Tibial artery (tissue), 4 donors: ENCODE results near the gene TTLL5.

ENCODE experiments used
- DNase-seq, 2 donors: peaks; one replicate each; pipeline ENCODE4 v3.0.0-alpha.2; 2019
- H3K27ac ChIP-seq, 2 donors: fragments of 200-600 bp; sonication (generic) in 1 of 2; 1 replicate in 1 of 2; 2 replicates in 1 of 2; pipeline ENCODE4 v1.5.1; 2018 to 2019; ENCODE audit warnings: mild to moderate bottlenecking in 1 of 2
- H3K27me3 ChIP-seq, 2 donors: fragments of 200-600 bp; sonication (generic) in 1 of 2; one replicate each; pipeline versions ENCODE4 v1.5.1 to v1.6.0; 2016 to 2019
- H3K36me3 ChIP-seq, 3 donors: fragments of 200-600 bp; sonication (generic) in 2 of 3; one replicate each; pipeline ENCODE4 v1.5.1; 2016 to 2019; ENCODE audit warnings: mild to moderate bottlenecking in 2 of 3
- H3K4me1 ChIP-seq, 4 donors: fragments of 200-600 bp; sonication (generic) in 2 of 4; 1 replicate in 3 of 4; 2 replicates in 1 of 4; pipeline ENCODE4 v1.5.1; 2016 to 2019
- H3K4me3 ChIP-seq, 2 donors: fragments of 200-600 bp; sonication (generic) in 1 of 2; 1 replicate in 1 of 2; 2 replicates in 1 of 2; pipeline ENCODE4 v1.5.1; 2018 to 2019; ENCODE audit warnings: mild to moderate bottlenecking in 2 of 2
- H3K9me3 ChIP-seq, 3 donors: fragments of 200-600 bp; sonication (generic) in 1 of 3; one replicate each; pipeline ENCODE4 v1.5.1; 2016 to 2019
- intact Hi-C: fragments of 100-400 bp; cut with DNase I; formaldehyde crosslinking; loops from one replicate; pipeline ENCODE4 v1.15.0; 2023; ENCODE audit warnings: low total_unique reads
- TF ChIP-seq, protein P1 (sequence below), 2 experiments: fragments of 200-600 bp in 1 of 2; fragments of 450-650 bp in 1 of 2; IDR thresholded peaks; one replicate each; pipeline ENCODE4 v1.5.1; 2017 to 2019; ENCODE audit warnings: antibody characterized with exemption in 2 of 2, mild to moderate bottlenecking in 1 of 2, moderate library complexity in 1 of 2

The TTLL5 gene

DNA sequence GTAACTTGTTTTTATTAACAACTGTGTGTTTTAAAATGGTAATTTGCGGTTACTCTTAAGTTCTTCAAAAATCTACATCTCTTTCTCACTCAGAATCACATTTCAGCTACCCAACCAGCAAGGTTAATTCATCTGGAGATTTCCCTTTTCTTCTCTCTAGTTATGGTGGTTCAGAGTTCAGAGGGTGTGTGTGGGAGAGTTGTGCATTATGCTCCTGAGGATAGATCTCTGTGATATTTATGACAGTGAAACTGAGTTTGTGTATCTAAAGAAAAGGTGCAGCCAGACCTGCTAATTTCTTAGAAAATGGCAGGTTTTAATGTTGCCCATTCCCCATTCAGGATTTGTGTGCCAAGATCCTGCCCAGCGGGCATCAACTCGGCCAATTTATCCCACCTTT, 73.8 kb downstream of the TTLL5 start:
- no peak overlapping the region for H3K4me3 ChIP-seq
- intact Hi-C loops = no loop called here
- H3K27ac ChIP-seq = no peak overlapping the region
- H3K4me1 ChIP-seq = peaks cover 0 to 28% (median 16%) of the 10 kb centered on the region in 4 donors
- TF ChIP-seq, protein P1, sequence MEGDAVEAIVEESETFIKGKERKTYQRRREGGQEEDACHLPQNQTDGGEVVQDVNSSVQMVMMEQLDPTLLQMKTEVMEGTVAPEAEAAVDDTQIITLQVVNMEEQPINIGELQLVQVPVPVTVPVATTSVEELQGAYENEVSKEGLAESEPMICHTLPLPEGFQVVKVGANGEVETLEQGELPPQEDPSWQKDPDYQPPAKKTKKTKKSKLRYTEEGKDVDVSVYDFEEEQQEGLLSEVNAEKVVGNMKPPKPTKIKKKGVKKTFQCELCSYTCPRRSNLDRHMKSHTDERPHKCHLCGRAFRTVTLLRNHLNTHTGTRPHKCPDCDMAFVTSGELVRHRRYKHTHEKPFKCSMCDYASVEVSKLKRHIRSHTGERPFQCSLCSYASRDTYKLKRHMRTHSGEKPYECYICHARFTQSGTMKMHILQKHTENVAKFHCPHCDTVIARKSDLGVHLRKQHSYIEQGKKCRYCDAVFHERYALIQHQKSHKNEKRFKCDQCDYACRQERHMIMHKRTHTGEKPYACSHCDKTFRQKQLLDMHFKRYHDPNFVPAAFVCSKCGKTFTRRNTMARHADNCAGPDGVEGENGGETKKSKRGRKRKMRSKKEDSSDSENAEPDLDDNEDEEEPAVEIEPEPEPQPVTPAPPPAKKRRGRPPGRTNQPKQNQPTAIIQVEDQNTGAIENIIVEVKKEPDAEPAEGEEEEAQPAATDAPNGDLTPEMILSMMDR (IDR thresholded peaks at IDR 0.05) = no peak
- H3K27me3 ChIP-seq = no peaks in the 10 kb centered on the region
- no peaks in the 10 kb centered on the region for H3K9me3 ChIP-seq
- DNase-seq = no peak
- peaks cover 0 to 15% (median 0%) of the 10 kb centered on the region in 3 donors for H3K36me3 ChIP-seq

DNA sequence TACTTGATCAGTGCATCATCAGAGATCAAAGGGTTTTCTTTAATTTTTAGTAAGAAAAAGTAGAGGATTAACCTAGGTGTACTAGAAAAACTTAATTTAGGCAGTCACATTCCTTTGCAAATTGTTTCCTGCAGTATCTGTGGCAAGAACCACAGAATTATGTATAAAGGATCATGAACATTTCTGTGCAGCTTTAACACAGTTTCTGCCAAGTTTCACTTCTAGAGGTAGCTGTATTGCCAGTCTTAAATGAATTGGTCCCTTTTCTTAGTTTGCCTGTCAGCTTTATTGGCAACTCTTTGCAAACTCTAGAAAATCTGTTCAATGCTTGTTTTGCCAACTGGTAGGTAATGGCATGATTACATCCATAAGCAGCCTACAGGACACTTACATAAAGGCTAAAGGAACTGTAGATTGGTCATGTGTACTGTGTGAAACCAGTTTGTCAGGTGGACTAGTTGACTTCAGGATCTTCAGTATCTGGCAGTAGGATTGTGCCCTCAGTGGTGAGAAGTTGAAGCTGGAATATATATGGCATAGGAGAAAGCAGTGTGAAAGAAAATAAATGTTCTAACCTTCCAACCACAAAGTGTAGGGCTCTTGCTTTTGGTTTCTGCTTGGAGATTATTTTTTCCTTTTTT, 75.9 kb downstream of the TTLL5 start:
- Histone ChIP-seq H3K9me3 (no peaks in the 10 kb centered on the region), H3K4me3 (no peak overlapping the region), H3K27me3 (no peaks in the 10 kb centered on the region), H3K4me1 (peaks cover 0 to 28% (median 16%) of the 10 kb centered on the region in 4 donors), H3K36me3 (peaks cover 0 to 15% (median 0%) of the 10 kb centered on the region in 3 donors), H3K27ac (no peak overlapping the region)
- TF ChIP-seq, protein P1 (IDR thresholded peaks at IDR 0.05) = no peak
- intact Hi-C loops = no loop called here
- DNase-seq = no peak

DNA sequence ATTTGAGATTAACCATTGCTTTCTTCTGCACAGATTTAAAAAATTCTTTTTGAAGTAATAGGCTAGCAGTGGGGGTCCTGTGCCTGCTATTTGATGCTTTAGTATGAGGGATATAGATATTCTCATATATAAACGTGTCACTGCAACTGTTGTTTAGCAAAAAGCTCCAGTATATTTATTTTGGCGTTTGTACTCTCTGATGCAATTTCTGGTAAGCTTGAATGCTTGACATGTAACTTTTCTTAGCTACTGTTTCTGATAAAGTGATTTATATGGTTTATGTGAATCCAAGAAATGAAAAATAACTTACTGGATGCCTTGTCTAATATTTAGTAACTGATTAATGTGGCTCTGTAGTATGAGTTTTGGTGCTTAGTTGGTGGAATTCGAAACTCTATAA, 77.1 kb downstream of the TTLL5 start:
- peaks cover 0 to 28% (median 16%) of the 10 kb centered on the region in 4 donors for H3K4me1 ChIP-seq
- no peaks in the 10 kb centered on the region for H3K27me3 ChIP-seq
- peaks cover 0 to 13% (median 0%) of the 10 kb centered on the region in 3 donors for H3K36me3 ChIP-seq
- intact Hi-C loops = no loop called here
- peak overlapping the region in 1 of 2 donors; percentile 4 for H3K27ac ChIP-seq
- DNase-seq = no peak
- H3K4me3 ChIP-seq = no peak overlapping the region
- TF ChIP-seq, protein P1 (IDR thresholded peaks at IDR 0.05) = no peak
- H3K9me3 ChIP-seq = no peaks in the 10 kb centered on the region

DNA sequence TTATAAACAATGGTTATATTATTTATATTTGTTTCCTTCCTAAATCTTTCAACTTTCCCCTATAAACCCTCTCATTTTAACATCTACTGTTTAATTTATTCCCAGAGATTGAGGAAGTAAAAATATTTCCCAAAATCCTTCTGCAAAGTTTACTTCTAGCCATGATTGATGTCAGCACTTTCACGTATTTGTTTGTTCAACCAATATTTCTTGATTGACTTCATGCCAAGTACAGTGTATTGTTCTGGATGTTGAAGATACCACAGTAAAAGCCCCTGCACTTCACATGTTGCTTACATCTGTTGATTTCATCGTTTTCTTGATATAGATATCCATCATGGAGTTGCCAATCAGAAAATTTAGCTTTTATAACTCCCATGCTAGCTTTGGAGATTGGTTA, 81.8 kb downstream of the TTLL5 start:
- Histone ChIP-seq H3K4me1 (peaks cover 0 to 13% (median 6%) of the 10 kb centered on the region in 4 donors), H3K27me3 (no peaks in the 10 kb centered on the region), H3K4me3 (no peak overlapping the region), H3K36me3 (peaks cover 18 to 28% (median 24%) of the 10 kb centered on the region in 3 donors), H3K9me3 (peaks cover 0 to 8% (median 0%) of the 10 kb centered on the region in 3 donors), H3K27ac (no peak overlapping the region)
- TF ChIP-seq, protein P1 (IDR thresholded peaks at IDR 0.05) = no peak
- no peak for DNase-seq
- intact Hi-C loops = no loop called here

DNA sequence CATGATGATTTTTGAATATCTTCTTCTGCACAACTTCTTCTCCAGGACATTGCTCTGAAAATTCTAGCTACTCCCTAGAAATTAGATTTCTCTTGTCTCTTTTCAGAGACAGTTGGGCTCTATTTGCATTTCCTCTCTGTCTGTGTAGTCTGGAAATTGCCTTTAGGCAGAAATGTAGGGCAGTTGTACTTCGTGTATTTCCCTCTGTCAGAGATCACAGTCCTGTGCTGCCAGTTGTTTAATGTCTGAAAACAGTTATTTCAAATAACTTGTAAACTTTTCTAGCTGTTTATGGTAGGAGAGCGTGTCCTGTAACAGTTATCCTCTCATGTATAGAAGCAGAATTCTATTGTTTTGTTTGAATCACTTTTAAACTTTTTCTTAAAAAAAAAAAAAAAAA, 86.9 kb downstream of the TTLL5 start:
- intact Hi-C loops = no loop called here

More for the DNA sequence above, 86.9 kb downstream of the TTLL5 start:
- peaks cover 0 to 8% (median 0%) of the 10 kb centered on the region in 3 donors for H3K9me3 ChIP-seq
- peaks cover 18 to 31% (median 24%) of the 10 kb centered on the region in 3 donors for H3K36me3 ChIP-seq
- no peaks in the 10 kb centered on the region for H3K27me3 ChIP-seq
- TF ChIP-seq, protein P1 (IDR thresholded peaks at IDR 0.05) = no peak
- no peak overlapping the region for H3K27ac ChIP-seq
- peaks cover 0 to 11% (median 3%) of the 10 kb centered on the region in 4 donors for H3K4me1 ChIP-seq
- no peak for DNase-seq
- H3K4me3 ChIP-seq = no peak overlapping the region
